Measurements from ENCODE around the gene DRGX.

DRGX gene

GRCh38 chr10:49334964-49335363, 60.9 kb downstream of the DRGX start:
- DNase-seq, result no peak

DNA sequence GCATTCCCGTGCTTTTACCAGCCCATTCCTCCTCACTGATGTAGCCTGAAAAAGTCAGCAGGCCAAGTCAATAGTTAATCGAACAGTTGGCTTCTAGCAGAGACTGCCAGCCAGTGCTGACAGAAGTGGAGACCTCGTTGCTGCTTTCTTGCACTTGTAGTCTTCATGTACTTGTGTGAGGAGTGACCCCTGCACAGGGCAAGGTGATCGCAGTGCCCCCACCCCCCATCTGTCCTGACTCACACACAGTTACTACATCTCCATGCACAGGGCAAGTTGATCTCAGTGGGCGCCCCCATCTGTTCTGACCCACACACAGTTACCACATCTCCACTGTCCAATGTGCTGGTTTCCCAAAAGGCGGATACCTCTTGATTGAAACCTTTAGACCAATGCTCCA, 62.7 kb downstream of the DRGX start:
- DNase-seq, result no peak

- no peak for DNase-seq
Measured at GRCh38 chr10:49332768-49333167, 63.1 kb downstream of the DRGX start.

GRCh38 chr10:49332333-49332732, 63.6 kb downstream of the DRGX start:
- DNase-seq, result no peak

DNA sequence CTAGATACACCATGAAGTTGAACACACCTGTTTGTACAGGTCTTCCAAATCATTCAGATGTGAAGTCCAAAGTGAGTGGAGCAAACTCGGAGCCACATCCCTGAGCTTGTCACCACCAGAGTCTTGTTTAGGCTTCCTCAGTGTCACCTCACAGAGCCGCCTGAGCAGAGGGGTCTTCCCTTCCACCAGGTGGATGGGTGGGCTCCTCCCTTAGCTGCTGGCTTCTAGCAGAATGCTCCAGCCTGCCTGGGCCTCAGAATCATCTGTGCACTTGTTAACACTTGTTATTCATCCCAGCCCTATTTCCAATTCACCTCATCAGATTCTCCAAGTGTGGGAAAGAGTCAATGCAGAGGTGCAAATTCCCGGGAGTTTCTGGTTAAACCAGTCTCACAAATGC, 64.5 kb downstream of the DRGX start:
- no peak for DNase-seq

DNA sequence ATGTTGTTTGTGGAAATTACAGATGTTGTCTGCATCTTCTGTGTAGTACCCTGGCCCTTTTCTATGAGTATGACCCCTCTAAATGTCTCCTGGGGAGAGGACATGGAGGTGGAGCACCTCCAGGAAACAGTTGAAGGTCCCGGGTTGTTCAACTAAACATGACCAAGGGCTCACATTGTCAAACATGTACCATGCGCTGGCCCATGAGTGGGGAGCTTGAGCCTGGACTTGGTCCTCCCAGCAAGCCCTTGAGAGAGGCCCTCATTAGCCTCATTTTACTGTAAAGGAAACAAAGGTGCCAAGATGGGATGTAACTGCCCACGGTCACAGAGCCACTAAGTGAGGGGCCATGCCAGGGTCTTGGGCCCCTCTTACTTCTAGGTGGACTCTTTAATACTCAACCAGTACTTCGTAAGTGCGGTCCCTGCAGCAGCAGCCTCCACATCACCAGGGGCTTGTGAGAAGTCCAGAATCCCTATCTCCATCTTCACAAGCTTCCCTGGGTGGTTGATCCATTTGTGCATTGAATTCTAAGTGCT, 65.7 kb downstream of the DRGX start:
- DNase-seq, result no peak

- DNase-seq, result peak in 2 of 3 donors; percentile 24 to 44
Measured at GRCh38 chr10:49329146-49329505, 66.8 kb downstream of the DRGX start.

DNA sequence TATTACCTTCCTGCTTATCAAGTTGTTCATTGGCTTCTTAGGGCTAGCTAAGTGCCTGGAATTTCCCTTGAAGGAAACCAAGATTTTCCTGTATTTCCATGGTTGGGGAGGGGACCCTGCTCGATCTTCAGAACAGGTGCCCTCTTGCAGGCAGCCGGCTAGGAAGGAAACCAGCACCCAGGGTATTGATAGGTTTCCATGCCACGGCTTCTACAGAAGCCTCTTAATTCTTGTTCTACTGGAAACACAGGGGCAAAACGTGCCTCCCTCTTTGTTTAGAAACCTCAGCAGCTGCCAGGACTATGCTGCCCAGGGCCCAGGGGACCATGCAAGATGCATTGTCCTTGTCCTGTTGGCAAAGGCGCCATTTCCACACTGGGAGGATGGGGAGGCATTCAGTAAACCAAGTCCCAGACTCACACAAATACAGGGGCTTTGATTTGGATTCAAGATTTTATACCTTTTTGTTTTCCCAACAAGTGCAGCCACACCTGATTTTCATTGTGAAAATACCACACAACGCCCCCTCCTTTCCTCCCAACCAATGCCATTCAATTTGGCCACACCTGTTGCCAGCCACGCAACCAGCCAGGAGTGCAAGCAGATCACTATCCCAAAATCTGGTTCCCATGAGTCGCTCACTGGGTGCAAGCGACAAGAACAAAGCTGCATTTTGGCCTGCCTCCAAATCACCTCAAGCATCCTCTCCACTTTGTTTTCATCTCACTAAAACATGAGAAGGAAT, 67.3 kb downstream of the DRGX start:
- DNase-seq, result no peak

DNA sequence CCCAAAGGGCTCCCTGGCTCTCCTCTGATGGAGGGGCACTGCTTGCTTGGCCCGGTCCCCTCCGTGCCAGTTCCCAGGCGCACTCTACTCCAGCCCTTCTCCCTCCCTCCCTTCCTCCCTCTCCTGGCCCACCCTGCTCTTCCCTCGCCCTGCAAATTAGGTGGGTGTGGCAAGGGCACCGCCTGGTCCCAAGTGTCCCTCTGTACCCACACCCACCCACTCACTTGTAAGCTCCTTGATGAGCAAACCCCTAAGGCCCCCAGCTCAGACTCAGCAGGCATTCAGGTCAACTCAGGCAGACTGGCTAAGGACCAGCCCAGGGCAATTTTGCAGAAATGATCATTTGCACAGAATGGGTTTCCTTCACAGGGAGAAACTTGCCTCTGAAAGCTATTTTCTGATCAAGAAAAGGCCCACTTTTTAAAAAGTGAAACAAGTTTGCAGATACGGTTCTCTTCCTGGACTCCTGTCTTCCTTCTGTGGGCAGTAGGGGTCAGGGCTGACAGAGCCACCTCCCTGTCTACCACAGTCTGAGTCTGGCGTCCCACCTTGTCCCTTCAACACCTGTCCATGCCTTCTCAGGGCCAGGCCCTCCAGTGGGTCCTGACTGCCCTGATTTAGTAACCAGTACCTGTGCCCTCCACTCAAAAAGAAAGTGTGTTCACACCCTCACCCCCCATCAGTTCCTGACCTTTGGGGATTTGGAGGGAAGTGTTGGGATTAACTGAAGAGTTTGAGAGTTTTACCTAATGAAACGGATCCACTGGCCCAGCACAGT, 68.7 kb downstream of the DRGX start:
- no peak for DNase-seq

GRCh38 chr10:49325916-49326783, 69.7 kb downstream of the DRGX start:
- DNase-seq, result no peak

DNA sequence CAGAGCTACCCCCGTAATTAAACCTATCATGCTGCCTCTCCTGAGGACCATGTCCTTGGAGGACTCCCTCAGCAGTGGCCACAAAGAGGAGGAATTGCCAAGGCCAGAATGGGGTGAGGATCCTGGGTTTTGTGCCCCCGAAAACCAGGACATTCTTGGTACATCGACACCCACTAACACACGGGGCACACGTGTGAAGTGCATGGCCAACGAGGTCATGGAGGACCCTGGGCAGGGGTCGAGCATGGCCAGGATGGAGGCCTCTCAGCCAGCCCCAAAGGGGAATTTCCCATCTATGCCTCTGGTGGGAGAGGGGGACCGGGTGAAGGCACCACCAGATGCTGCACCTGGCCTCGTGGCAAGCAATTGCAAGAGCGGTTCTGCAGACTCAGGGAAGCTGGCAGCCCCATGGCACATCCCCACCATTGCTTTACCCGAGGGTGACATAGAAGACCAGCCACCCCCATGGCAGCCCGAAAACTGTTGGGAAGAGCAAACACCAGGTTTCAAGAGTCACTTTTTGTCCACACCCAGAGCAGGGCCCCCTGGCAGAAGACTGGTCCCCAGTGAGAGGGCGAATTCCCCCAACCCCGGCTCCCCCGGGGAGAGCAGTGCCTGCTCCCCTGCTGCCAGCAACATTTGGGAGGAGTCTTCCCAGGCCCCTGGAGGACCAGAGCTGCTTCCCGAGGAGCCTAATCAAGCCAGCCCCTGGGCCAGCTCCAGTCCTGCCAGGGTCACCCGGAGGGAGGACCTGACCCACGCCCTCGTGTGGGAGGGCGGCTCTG, 70.6 kb downstream of the DRGX start:
- no peak for DNase-seq

GRCh38 chr10:49324711-49325110, 71.2 kb downstream of the DRGX start:
- peak; percentile 57 to 61 (median 58) for DNase-seq

GRCh38 chr10:49323896-49324270, 72.0 kb downstream of the DRGX start:
- no peak for DNase-seq

DNA sequence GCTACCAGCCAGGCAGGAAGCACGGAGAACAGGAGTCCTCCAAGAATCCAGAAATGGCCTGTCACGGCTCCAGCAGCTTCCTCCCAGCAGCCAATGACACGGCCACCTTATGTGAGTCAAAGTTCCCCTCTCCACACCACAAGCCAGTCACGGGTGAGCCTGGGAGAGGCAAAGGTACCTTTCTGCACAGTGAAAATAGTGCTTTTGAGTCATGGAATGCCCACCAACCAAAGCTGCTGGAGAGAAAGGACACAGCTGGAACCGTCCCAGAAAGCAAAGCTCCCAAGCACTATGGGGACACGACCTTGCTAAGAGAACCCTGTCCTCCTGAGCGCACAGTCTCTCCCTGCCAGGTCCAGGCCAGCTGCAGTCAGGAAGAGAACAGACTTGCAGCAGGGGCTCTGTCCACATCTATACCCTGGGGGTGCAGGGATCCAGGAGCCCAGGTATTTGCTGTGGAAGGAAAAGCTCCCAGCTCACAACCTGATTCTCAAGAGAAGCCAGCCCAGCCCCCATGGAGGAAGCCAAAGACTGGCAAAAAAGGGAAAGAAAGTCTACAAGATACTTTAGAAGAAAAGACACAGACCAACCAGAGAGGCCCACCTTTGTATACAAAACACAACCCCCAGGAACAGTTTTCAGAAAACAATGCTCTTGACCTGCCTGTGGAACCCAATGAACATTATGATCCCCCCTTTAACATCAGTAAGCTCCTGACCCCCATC, 72.6 kb downstream of the DRGX start:
- peak in 2 of 3 donors; percentile 38 to 42 for DNase-seq

GRCh38 chr10:49322371-49323170, 73.3 kb downstream of the DRGX start:
- DNase-seq, result no peak

DNA sequence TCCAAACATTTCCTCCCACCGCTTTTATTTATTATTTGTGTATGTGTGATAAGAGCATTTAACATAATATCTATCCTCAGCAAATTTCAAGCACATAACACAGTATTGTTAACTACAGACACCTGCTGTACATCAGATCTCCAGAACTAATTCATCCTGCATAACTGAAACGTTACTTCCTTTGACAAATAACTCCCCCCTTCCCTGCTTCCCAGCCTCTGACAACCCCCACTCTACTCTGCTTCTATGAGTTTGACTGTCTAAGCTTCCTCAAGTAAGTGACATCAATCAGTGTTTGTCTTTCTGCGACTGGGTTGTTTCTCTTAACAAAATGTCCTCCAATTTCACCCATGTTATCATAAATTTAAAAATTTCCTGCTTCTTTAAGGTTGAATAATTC, 74.9 kb downstream of the DRGX start:
- no peak for DNase-seq

DNA sequence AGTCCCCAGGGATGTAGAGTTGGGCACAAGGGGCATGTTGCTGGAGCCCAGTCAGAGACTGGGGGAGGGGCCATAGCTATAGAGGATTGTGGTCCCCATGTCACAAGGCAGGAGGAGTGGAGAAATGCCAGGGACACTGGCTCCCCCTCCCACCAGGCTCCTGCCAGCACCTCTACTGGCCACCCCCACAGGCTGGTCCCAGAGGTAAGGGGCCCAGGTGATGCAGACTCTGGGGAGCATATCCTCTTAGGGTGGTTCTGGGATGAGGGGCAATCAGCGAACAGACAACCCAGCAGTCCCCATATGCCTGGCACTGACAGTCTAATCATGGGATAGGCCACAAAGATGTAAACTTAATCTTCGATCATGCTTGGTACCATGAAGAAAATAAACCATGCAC, 75.7 kb downstream of the DRGX start:
- no peak for DNase-seq

- peak in 1 of 3 donors; percentile 30 for DNase-seq
Measured at GRCh38 chr10:49319206-49319605, 76.7 kb downstream of the DRGX start.

- no peak for DNase-seq
Measured at GRCh38 chr10:49318755-49319154, 77.1 kb downstream of the DRGX start.

DNA sequence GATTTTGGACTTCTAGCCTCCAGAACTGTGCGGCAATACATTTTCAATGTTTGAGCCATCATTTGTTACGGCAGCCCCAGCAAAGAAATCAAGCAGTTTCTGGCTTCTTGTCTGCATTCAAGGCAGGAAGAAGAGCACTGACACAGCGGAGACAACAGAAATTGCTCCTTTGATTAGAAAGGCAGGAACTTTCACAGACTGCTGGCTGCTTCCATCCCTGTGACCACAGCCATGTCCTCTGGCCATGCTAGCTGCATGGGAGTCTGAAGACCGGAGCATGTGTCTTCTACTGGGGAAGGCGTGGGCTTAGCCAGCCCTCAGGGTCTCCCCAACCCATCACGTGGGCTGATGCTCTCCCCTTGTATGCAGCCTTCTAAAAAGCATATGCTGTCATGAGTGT, 77.9 kb downstream of the DRGX start:
- DNase-seq, result no peak

GRCh38 chr10:49314806-49315205, 81.1 kb downstream of the DRGX start:
- DNase-seq, result peak in 2 of 3 donors; percentile 41 to 53

All from suppressor macrophage treated with lipopolysaccharide for 1 hour (primary cell).